Sigmoid colon (tissue), 4 donors: Measurements from ENCODE around the gene TMEM86B.

Source experiments
- EP300 ChIP-seq, 4 donors: sonication (generic); formaldehyde crosslinking; IDR thresholded peaks; one replicate each; pipeline ENCODE4 v1.6.1; 2017; ENCODE audit warnings: antibody characterized with exemption in 4 of 4
- TF ChIP-seq, protein P1 (sequence below), 4 experiments: fragments of 450-650 bp in 3 of 4; fragments of 200-600 bp in 1 of 4; IDR thresholded peaks; one replicate each; pipeline ENCODE4 v1.5.1; 2016 to 2019; ENCODE audit warnings: antibody characterized with exemption in 4 of 4, mild to moderate bottlenecking in 3 of 4, moderate library complexity in 2 of 4

DNA sequence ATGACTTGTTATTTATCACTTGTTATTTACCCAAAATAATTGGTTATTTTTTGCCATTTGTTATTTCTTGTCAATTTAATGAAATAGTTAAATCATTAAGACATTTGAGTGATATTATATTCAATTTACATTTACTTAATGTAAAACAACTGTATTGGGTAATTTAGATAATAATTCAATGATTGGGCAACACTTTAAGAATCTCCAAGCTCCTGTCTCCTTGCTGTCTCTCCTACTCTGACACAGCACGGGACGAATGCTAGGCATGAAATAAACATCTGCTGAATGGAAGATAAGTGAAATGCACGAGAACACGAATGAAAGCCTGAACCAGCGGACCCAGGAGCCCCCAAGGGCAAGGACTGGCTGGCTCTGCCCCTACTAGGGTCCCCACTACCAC, 36.0 kb upstream of the TMEM86B start:
- TF ChIP-seq, protein P1, sequence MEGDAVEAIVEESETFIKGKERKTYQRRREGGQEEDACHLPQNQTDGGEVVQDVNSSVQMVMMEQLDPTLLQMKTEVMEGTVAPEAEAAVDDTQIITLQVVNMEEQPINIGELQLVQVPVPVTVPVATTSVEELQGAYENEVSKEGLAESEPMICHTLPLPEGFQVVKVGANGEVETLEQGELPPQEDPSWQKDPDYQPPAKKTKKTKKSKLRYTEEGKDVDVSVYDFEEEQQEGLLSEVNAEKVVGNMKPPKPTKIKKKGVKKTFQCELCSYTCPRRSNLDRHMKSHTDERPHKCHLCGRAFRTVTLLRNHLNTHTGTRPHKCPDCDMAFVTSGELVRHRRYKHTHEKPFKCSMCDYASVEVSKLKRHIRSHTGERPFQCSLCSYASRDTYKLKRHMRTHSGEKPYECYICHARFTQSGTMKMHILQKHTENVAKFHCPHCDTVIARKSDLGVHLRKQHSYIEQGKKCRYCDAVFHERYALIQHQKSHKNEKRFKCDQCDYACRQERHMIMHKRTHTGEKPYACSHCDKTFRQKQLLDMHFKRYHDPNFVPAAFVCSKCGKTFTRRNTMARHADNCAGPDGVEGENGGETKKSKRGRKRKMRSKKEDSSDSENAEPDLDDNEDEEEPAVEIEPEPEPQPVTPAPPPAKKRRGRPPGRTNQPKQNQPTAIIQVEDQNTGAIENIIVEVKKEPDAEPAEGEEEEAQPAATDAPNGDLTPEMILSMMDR (IDR thresholded peaks at IDR 0.05) = no peak
- no peak for TF ChIP-seq EP300 (IDR thresholded peaks at IDR 0.05)
